Measurements from ENCODE around the gene JARID2.

The JARID2 gene

DNA sequence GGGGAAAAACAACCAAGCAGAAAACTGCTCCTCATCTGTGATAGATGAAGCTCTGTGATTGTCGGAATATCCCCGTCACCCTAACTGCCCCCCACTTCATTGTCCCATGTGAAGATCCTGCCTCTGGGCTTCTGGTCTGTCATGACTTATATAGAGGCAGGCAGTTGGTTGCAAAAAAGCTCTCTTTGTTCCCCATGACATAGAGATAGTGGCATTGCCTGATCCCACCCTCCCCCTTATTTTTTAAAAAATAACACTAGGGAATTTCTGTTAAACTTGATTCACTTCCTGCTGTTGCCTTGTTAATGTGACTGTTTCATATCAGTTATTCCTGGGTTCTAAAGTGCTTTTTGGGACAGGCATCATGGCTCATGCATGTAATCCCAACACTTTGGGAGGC lies 203.1 kb downstream of the JARID2 start:
- Histone ChIP-seq H3K9me3 (ENCODE audit: low read length) (no peaks in the 10 kb centered on the region), H3K27me3 (ENCODE audit: control insufficient read depth in 1 of 2, insufficient read depth in 2 of 2, low read length in 2 of 2) (no peaks in the 10 kb centered on the region), H3K27ac (ENCODE audit: low read depth, low read length) (no peak overlapping the region), H3K4me3 (ENCODE audit: low read depth in 1 of 2, low read length in 2 of 2) (no peak overlapping the region), H3K36me3 (ENCODE audit: insufficient read depth, low read length) (no peaks in the 10 kb centered on the region), H3K4me1 (ENCODE audit: insufficient read depth, low read length) (peaks cover 9% of the 10 kb centered on the region), H3K9ac (ENCODE audit: low read length) (no peak overlapping the region)

- no peaks in the 10 kb centered on the region for H3K9me3 ChIP-seq (ENCODE audit: low read length)
- no peak overlapping the region for H3K4me3 ChIP-seq (ENCODE audit: low read depth in 1 of 2, low read length in 2 of 2)
- H3K9ac ChIP-seq (ENCODE audit: low read length), result no peak overlapping the region
- H3K36me3 ChIP-seq (ENCODE audit: insufficient read depth, low read length), result no peaks in the 10 kb centered on the region
- H3K27ac ChIP-seq (ENCODE audit: low read depth, low read length), result no peak overlapping the region
- peaks cover 5% of the 10 kb centered on the region for H3K4me1 ChIP-seq (ENCODE audit: insufficient read depth, low read length)
- H3K27me3 ChIP-seq (ENCODE audit: control insufficient read depth in 1 of 2, insufficient read depth in 2 of 2, low read length in 2 of 2), result no peaks in the 10 kb centered on the region
Observed at GRCh38 chr6:15451738-15452137, 205.9 kb downstream of the JARID2 start.

- no peaks in the 10 kb centered on the region for H3K27me3 ChIP-seq (ENCODE audit: control insufficient read depth in 1 of 2, insufficient read depth in 2 of 2, low read length in 2 of 2)
- H3K4me1 ChIP-seq (ENCODE audit: insufficient read depth, low read length), result peaks cover 5% of the 10 kb centered on the region
- no peak overlapping the region for H3K9ac ChIP-seq (ENCODE audit: low read length)
- H3K27ac ChIP-seq (ENCODE audit: low read depth, low read length), result no peak overlapping the region
- no peaks in the 10 kb centered on the region for H3K9me3 ChIP-seq (ENCODE audit: low read length)
- H3K36me3 ChIP-seq (ENCODE audit: insufficient read depth, low read length), result no peaks in the 10 kb centered on the region
- no peak overlapping the region for H3K4me3 ChIP-seq (ENCODE audit: low read depth in 1 of 2, low read length in 2 of 2)
Observed at GRCh38 chr6:15452182-15452941, 206.5 kb downstream of the JARID2 start.

- H3K4me1 ChIP-seq (ENCODE audit: insufficient read depth, low read length), result no peaks in the 10 kb centered on the region
- H3K4me3 ChIP-seq (ENCODE audit: low read depth in 1 of 2, low read length in 2 of 2), result no peak overlapping the region
- no peak overlapping the region for H3K9ac ChIP-seq (ENCODE audit: low read length)
- H3K27me3 ChIP-seq (ENCODE audit: control insufficient read depth in 1 of 2, insufficient read depth in 2 of 2, low read length in 2 of 2), result no peaks in the 10 kb centered on the region
- no peaks in the 10 kb centered on the region for H3K9me3 ChIP-seq (ENCODE audit: low read length)
- no peak overlapping the region for H3K27ac ChIP-seq (ENCODE audit: low read depth, low read length)
- H3K36me3 ChIP-seq (ENCODE audit: insufficient read depth, low read length), result no peaks in the 10 kb centered on the region
Observed at GRCh38 chr6:15453186-15453585, 207.3 kb downstream of the JARID2 start.

GRCh38 chr6:15453622-15454021 lies 207.8 kb downstream of the JARID2 start:
- Histone ChIP-seq H3K9ac (ENCODE audit: low read length) (no peak overlapping the region), H3K27ac (ENCODE audit: low read depth, low read length) (no peak overlapping the region), H3K36me3 (ENCODE audit: insufficient read depth, low read length) (no peaks in the 10 kb centered on the region), H3K4me1 (ENCODE audit: insufficient read depth, low read length) (no peaks in the 10 kb centered on the region), H3K27me3 (ENCODE audit: control insufficient read depth in 1 of 2, insufficient read depth in 2 of 2, low read length in 2 of 2) (no peaks in the 10 kb centered on the region), H3K4me3 (ENCODE audit: low read depth in 1 of 2, low read length in 2 of 2) (no peak overlapping the region), H3K9me3 (ENCODE audit: low read length) (no peaks in the 10 kb centered on the region)

- H3K36me3 ChIP-seq (ENCODE audit: insufficient read depth, low read length), result no peaks in the 10 kb centered on the region
- H3K9me3 ChIP-seq (ENCODE audit: low read length), result no peaks in the 10 kb centered on the region
- peaks cover 13% of the 10 kb centered on the region for H3K4me1 ChIP-seq (ENCODE audit: insufficient read depth, low read length)
- H3K4me3 ChIP-seq (ENCODE audit: low read depth in 1 of 2, low read length in 2 of 2), result no peak overlapping the region
- H3K9ac ChIP-seq (ENCODE audit: low read length), result no peak overlapping the region
- no peak overlapping the region for H3K27ac ChIP-seq (ENCODE audit: low read depth, low read length)
- no peaks in the 10 kb centered on the region for H3K27me3 ChIP-seq (ENCODE audit: control insufficient read depth in 1 of 2, insufficient read depth in 2 of 2, low read length in 2 of 2)
Observed at GRCh38 chr6:15456422-15456821, 210.6 kb downstream of the JARID2 start.

- peaks cover 13% of the 10 kb centered on the region for H3K4me1 ChIP-seq (ENCODE audit: insufficient read depth, low read length)
- H3K36me3 ChIP-seq (ENCODE audit: insufficient read depth, low read length), result no peaks in the 10 kb centered on the region
- no peaks in the 10 kb centered on the region for H3K9me3 ChIP-seq (ENCODE audit: low read length)
- H3K4me3 ChIP-seq (ENCODE audit: low read depth in 1 of 2, low read length in 2 of 2), result no peak overlapping the region
- no peak overlapping the region for H3K9ac ChIP-seq (ENCODE audit: low read length)
- no peaks in the 10 kb centered on the region for H3K27me3 ChIP-seq (ENCODE audit: control insufficient read depth in 1 of 2, insufficient read depth in 2 of 2, low read length in 2 of 2)
- H3K27ac ChIP-seq (ENCODE audit: low read depth, low read length), result no peak overlapping the region
Observed at GRCh38 chr6:15457121-15457650, 211.3 kb downstream of the JARID2 start.

DNA sequence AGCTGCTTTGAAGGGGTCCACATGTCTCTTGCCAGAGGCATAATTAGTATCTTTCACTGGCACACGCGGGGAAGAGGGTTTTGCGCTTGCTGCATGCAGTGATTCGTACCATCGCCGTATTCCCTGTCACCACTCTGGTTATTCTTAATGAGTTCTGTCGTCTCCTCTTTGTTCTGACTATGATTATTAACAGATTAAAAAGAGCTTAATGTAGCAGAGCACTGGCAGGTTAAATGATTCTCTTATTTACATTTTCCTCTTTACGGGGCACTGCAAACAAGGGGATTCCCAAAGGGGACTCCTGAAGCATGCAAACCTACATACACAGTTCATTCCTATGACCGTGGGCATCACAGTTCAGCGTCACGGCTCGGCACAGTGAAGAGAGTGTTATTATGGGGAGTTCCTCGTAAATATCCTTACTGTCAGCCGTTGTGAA lies 212.2 kb downstream of the JARID2 start:
- H3K27me3 ChIP-seq (ENCODE audit: control insufficient read depth in 1 of 2, insufficient read depth in 2 of 2, low read length in 2 of 2), result no peaks in the 10 kb centered on the region
- H3K9me3 ChIP-seq (ENCODE audit: low read length), result no peaks in the 10 kb centered on the region
- H3K4me3 ChIP-seq (ENCODE audit: low read depth in 1 of 2, low read length in 2 of 2), result no peak overlapping the region
- no peak overlapping the region for H3K27ac ChIP-seq (ENCODE audit: low read depth, low read length)
- H3K4me1 ChIP-seq (ENCODE audit: insufficient read depth, low read length), result peaks cover 21% of the 10 kb centered on the region
- H3K36me3 ChIP-seq (ENCODE audit: insufficient read depth, low read length), result no peaks in the 10 kb centered on the region
- no peak overlapping the region for H3K9ac ChIP-seq (ENCODE audit: low read length)

DNA sequence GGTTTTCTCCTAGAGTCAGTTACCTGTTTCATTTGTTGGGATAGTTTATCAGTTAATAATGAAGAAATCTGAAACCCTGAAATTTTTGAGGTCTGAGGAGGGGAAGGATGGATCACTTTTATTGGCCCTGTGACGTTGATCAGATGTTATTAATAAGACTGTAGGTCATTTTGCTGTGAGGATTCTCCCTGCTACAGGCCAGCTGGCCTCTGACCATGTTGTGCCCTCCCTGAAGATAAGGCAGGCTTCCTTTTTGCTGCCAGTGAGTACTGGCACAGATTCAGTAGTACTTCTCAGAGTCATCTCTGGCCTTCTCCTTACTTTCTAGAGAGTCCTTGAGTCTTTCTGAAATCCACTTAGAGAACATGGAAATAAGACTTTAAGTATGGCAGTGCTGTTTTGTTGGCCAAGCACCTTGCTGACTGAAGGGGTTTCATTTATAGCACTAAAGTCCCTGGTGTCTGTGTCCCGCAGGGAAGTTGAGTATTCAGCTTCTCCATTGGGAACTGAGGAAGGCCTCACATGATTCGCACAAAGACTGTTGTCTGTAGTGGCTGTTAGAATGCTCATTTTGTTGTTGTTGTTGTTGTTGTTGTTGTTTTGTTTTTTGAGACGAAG lies 214.3 kb downstream of the JARID2 start:
- Histone ChIP-seq H3K27me3 (ENCODE audit: control insufficient read depth in 1 of 2, insufficient read depth in 2 of 2, low read length in 2 of 2) (no peaks in the 10 kb centered on the region), H3K36me3 (ENCODE audit: insufficient read depth, low read length) (no peaks in the 10 kb centered on the region), H3K27ac (ENCODE audit: low read depth, low read length) (no peak overlapping the region), H3K4me1 (ENCODE audit: insufficient read depth, low read length) (peaks cover 23% of the 10 kb centered on the region), H3K9me3 (ENCODE audit: low read length) (no peaks in the 10 kb centered on the region), H3K4me3 (ENCODE audit: low read depth in 1 of 2, low read length in 2 of 2) (no peak overlapping the region), H3K9ac (ENCODE audit: low read length) (no peak overlapping the region)

DNA sequence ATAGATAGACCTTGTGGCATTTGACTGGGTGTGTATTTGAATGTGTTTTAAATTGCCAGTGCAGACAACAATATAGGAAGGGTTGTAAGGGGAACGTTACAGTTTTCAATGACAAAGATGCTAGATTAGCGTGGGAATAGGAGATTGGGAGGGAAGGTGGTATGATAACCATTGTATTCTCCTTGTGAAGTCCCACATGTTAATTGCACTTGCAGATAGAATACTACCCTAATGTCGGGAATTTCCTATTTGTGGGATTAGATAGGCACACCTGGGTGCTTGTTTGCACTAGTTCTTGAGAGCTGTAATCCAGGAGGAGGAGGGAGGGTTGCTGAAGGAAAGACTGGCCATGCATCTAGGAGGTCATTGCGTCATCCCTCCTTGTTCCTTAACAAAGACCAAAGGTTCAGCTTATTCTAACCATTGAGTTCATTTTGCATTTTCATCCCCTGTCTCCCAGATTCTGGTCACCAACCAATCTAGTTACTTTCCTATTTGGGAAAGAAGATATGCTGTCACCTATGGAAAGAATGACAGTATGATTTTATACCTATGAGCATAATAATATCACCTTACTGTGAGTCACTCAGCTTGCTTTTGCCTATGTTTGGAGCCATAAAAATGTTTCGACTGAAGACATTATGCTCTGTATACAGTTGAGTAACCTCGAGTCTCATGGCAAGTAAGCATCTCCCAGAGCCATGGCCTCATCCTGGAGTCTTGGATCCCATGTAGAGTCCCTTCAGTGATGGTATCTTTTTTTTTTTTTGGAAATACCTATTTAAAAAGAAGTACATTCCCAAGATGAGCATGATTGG lies 215.5 kb downstream of the JARID2 start:
- H3K27me3 ChIP-seq (ENCODE audit: control insufficient read depth in 1 of 2, insufficient read depth in 2 of 2, low read length in 2 of 2), result no peaks in the 10 kb centered on the region
- no peak overlapping the region for H3K9ac ChIP-seq (ENCODE audit: low read length)
- no peak overlapping the region for H3K4me3 ChIP-seq (ENCODE audit: low read depth in 1 of 2, low read length in 2 of 2)
- no peaks in the 10 kb centered on the region for H3K36me3 ChIP-seq (ENCODE audit: insufficient read depth, low read length)
- H3K27ac ChIP-seq (ENCODE audit: low read depth, low read length), result no peak overlapping the region
- H3K9me3 ChIP-seq (ENCODE audit: low read length), result no peaks in the 10 kb centered on the region
- H3K4me1 ChIP-seq (ENCODE audit: insufficient read depth, low read length), result peaks cover 23% of the 10 kb centered on the region

DNA sequence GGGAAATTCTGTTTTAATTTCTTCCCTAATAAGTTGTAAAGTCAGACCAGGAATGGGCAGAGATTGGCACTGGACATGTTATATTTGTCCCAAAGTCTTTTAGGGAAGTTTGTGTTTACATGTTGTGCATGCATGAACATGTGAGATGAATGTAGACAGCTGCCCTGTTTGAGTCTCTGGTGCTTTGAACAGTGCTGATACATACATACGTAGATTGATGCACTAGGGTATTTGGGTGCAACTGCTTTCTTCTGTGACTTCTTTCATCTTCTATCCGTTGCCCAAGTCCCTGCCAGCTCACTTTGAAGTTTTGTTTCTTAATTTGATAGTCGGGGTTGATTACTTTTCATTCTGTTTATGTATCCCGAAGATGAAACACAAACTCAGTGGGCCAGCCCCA lies 216.4 kb downstream of the JARID2 start:
- Histone ChIP-seq H3K4me3 (ENCODE audit: low read depth in 1 of 2, low read length in 2 of 2) (no peak overlapping the region), H3K27me3 (ENCODE audit: control insufficient read depth in 1 of 2, insufficient read depth in 2 of 2, low read length in 2 of 2) (no peaks in the 10 kb centered on the region), H3K4me1 (ENCODE audit: insufficient read depth, low read length) (peaks cover 23% of the 10 kb centered on the region), H3K9ac (ENCODE audit: low read length) (no peak overlapping the region), H3K36me3 (ENCODE audit: insufficient read depth, low read length) (no peaks in the 10 kb centered on the region), H3K27ac (ENCODE audit: low read depth, low read length) (no peak overlapping the region), H3K9me3 (ENCODE audit: low read length) (no peaks in the 10 kb centered on the region)
